ENCODE results near the gene BZW1. TPM values are rescaled to one million over a fixed set of nuclear protein-coding genes. Genes with fewer than 3 reads are reported as not detected.
A peak's percentile ranks its signal among the peaks of the same experiment; 100 is the strongest.

BZW1 gene
- total RNA-seq (2014; rRNA removed; shearing (Covaris generic)), result 265 and 323 TPM in 2 replicates
- polyA plus RNA-seq (2016; fragmentation: Nextera tagmentation; extraction: Ambion mirVana), result 105 and 118 TPM in 2 replicates
- long read RNA-seq, full-length matches to known transcripts, result 55 of 86 reads
- long read RNA-seq, partial matches to known transcripts, result 13 of 86 reads
- long read RNA-seq, other reads (novel, unspliced or antisense), result 18 of 86 reads

GRCh38 chr2:200811333-200812121, at the start of gene BZW1:
Gene BZW1 (plus strand): TSS chr2:200811910. CDS start chr2:200813218, 1,308 bp downstream.
- peak within 1 kb of the TSS; percentile 98 for H3K27ac ChIP-seq (ENCODE audit: low read depth)
- H3K79me2 ChIP-seq (replicated peaks; ENCODE audit: insufficient read depth), result peaks cover 44% of the 10 kb centered on the region
- H3K4me1 ChIP-seq (ENCODE audit: insufficient read depth), result peaks cover 18% of the 10 kb centered on the region
- H3K27me3 ChIP-seq (ENCODE audit: insufficient read depth), result no peaks in the 10 kb centered on the region
- H3K36me3 ChIP-seq (ENCODE audit: insufficient read depth), result peaks cover 34% of the 10 kb centered on the region
- peak; percentile 85 for ATAC-seq
- peak within 1 kb of the TSS; percentile 92 for H3K4me3 ChIP-seq
- Mint-ChIP-seq H3K9me3 (no peaks in the 10 kb centered on the region), H3K4me3 (peak within 1 kb of the TSS; percentile 98), H3K4me1 (peaks cover 20% of the 10 kb centered on the region), H3K36me3 (ENCODE audit: low read depth) (peaks cover 42% of the 10 kb centered on the region), H3K27ac (peak within 1 kb of the TSS; percentile 99), H3K27me3 (ENCODE audit: insufficient read depth, low read depth, poor library complexity) (peaks cover 13% of the 10 kb centered on the region)
- peaks cover 4% of the 10 kb centered on the region; the same call in 1 of the 2 replicates for H3F3A ChIP-seq (replicated peaks; ENCODE audit: low read depth)
- no peaks in the 10 kb centered on the region for H3K9me2 ChIP-seq (ENCODE audit: insufficient read depth)
- H3K4me2 ChIP-seq, result peak within 1 kb of the TSS; percentile 93
- DNase-seq (ENCODE audit: low spot score), result peak; percentile 98
- peak within 1 kb of the TSS; percentile 80 for H2AFZ ChIP-seq
- TF ChIP-seq POLR2AphosphoS5 (IDR thresholded peaks at IDR 0.05; ENCODE audit: low read depth) (peak; percentile 85), NANOG (IDR thresholded peaks at IDR 0.05; ENCODE audit: borderline replicate concordance) (no peak), JUNB (IDR thresholded peaks at IDR 0.05; ENCODE audit: unreplicated experiment) (peak; percentile 94), ZNF462 (CRISPR knock-in tag; IDR thresholded peaks at IDR 0.05) (no peak), ETS1 (IDR thresholded peaks at IDR 0.05) (peak; percentile 70)
- H4K20me1 ChIP-seq (replicated peaks; ENCODE audit: insufficient read depth), result peaks cover 25% of the 10 kb centered on the region

Measured in GM23338 (cell line).